Activated CD4-positive, CD25-positive, alpha-beta regulatory T cell treated with anti-CD3 and anti-CD28 coated beads, Interleukin-2, amount 50 U/mL, for 72 hours (primary cell): ENCODE results near the gene SELENOI.
A peak's percentile ranks its signal among the peaks of the same experiment; 100 is the strongest.
"Not testable (repeated sequence)": the region's sequence is repeated elsewhere in the genome, so short reads cannot be mapped to it uniquely, and the experiment has no call there.

Experiments
- DNase-seq: peaks from one replicate; pipeline ENCODE4 v3.0.0; 2021

Gene SELENOI

GRCh38 chr2:26327291-26328272, 18.4 kb upstream of the SELENOI start:
- no peak for DNase-seq

GRCh38 chr2:26329083-26329482, 16.9 kb upstream of the SELENOI start:
- not testable (repeated sequence) for DNase-seq

GRCh38 chr2:26330114-26330549, 15.8 kb upstream of the SELENOI start:
- DNase-seq = peak; percentile 85

- no peak for DNase-seq
Measured at GRCh38 chr2:26330604-26331003, 15.3 kb upstream of the SELENOI start.

- not testable (repeated sequence) for DNase-seq
Measured at GRCh38 chr2:26331321-26331720, 14.6 kb upstream of the SELENOI start.

- DNase-seq = no peak
Measured at GRCh38 chr2:26333293-26333692, 12.7 kb upstream of the SELENOI start.

GRCh38 chr2:26335231-26335630, 10.7 kb upstream of the SELENOI start:
- no peak for DNase-seq

- DNase-seq = no peak
Measured at GRCh38 chr2:26336719-26337118, 9.2 kb upstream of the SELENOI start.

GRCh38 chr2:26337298-26337697, 8.6 kb upstream of the SELENOI start:
- DNase-seq = no peak

- no peak for DNase-seq
Measured at GRCh38 chr2:26340831-26341230, 5.1 kb upstream of the SELENOI start.

- no peak for DNase-seq
Measured at GRCh38 chr2:26344581-26345282, 1.2 kb upstream of the SELENOI start.

- no peak for DNase-seq
Measured at GRCh38 chr2:26345283-26345544, 729 bp upstream of the SELENOI start.

- peak; percentile 60 for DNase-seq
Measured at GRCh38 chr2:26346454-26347053, 611 bp downstream of the SELENOI start, which contains the start of gene ADGRF3. ADGRF3 (minus strand) TSS chr2:26346789; CDS start chr2:26346234, 555 bp downstream.

- no peak for DNase-seq
Measured at GRCh38 chr2:26347286-26347865, 1.4 kb downstream of the SELENOI start.

- no peak for DNase-seq
Measured at GRCh38 chr2:26349690-26350089, 3.7 kb downstream of the SELENOI start.

- DNase-seq = no peak
Measured at GRCh38 chr2:26351375-26352090, 5.6 kb downstream of the SELENOI start.

- no peak for DNase-seq
Measured at GRCh38 chr2:26352892-26353291, 6.9 kb downstream of the SELENOI start.

- not testable (repeated sequence) for DNase-seq
Measured at GRCh38 chr2:26354469-26354868, 8.5 kb downstream of the SELENOI start.

GRCh38 chr2:26355038-26355995, 9.4 kb downstream of the SELENOI start:
- no peak for DNase-seq

GRCh38 chr2:26356111-26356510, 10.2 kb downstream of the SELENOI start:
- DNase-seq = no peak

GRCh38 chr2:26356771-26357170, 10.8 kb downstream of the SELENOI start:
- no peak for DNase-seq
